SHP77 treated with DMSO at 0.1 percent for 48 hours (cell line): Measurements from ENCODE around the gene REXO2.

Source experiments
- DNase-seq: peaks from one replicate; lab custom pipeline; 2025; lab: John Stamatoyannopoulos, UW

The REXO2 gene

DNA sequence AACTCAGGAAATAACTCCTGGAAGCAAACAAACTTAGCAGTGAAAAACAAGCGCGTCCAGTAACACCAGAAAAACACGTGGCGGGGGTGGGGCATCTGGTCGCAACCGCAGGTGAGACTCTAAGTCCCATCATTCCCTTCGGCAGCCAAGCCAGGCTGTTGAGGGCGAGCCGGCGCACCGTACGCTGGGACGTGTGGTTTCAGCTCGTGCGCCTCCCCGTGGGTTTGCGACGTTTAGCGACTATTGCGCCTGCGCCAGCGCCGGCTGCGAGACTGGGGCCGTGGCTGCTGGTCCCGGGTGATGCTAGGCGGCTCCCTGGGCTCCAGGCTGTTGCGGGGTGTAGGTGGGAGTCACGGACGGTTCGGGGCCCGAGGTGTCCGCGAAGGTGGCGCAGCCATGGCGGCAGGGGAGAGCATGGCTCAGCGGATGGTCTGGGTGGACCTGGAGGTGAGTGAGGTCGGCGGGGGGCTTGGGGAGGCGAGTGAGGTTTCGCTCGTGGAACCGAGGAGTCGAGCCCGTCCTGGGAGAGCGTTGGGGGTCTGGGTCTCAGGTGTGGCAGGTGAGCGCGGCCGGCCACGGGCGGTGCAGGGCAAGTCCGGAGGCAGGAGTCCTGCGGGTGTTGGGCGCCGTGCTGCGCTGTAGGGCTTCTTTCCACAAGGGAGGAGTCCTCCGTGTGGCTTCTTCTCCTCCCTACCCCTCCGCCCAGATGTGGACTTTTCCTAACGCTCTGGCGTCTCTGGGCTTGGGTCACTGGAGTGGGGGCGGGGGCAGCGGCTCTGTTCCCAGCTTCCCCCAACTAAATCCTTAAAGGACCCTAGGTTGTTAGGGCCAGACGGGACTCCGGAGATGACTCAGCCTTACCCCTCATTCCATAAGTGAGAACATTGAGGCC is at the start of gene REXO2:
REXO2 (plus strand) TSS at position 239 of the 892 bp plus-strand sequence; CDS start at position 301, 62 bp downstream.
- peak; percentile 87 for DNase-seq

DNA sequence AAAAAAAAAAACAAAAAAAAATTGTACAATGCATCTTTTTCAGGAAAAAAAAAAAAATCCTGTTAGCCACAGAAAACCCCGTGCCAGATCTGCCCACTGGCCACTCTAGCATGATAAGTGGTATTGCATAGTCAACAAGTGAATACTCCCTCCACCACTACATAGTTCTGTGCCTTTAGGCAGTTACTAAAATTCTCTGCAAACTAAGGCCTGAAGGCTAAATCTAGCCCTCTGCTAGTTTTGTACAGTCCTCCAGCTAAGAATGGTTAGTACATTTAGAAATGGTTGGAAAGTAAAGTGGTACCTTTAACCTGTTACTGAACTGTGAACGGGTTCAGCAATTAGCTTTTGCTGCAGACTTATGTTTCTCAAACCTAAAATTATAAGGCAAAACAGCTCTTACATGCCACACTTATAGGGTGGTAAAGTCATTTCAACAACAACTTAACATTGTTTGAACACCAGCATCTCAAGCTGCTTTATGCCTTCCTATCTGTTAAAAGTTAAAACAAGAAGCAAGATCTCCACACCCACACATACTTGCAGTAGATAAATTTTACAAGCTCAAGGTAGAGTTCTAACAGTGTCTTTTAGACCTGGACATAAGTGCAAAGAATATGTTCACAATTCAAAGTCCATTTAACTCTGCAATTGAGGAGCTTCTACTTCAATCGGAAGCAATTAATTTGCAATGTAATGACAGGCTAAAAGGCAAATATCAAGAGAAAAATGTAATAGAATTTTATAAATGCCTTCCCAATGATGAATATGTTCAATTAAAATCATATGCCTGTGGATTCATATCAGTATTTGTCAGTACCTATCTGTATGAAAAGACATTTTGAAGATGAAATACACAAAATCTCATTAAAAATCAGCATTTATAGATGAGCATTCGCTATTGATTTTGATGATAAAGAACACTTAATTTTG is 46.3 kb upstream of the REXO2 start:
- DNase-seq = no peak

DNA sequence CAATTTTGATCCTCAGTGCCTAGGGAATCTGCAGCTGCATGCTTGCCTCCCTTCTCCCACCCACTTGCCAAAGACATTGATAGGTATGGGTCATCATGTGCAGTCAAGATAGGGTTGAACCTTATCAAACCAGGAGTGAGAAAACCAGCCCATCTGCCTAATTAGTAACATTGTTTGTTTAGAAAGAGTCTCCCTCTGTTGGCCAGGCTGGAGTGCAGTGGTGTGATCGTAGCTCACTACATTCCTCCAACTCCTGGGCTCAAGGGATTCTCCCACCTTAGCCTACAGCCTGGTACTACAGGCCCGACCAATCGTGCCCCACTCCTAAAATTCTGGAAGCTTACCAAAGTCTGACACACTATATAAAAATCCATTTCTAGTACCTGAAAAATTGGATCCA is 43.5 kb upstream of the REXO2 start:
- DNase-seq = no peak

DNA sequence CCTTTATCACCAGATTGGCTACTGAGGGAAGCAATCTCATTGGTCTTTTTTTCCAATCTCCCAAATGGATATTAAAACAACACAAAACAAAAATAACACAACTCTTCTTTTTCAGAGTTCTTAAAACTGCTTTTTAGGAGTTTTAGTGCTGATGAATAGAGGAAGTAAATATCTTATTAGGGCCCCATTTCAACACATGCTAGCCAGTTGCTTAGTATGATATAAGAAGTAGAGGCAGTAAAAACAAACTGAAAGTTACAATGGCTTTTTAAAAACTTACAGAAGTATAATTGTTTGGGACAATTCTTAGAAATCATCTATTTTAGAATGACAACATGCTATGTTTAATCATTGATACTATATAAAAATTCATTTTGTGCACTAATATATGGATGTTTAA is 42.4 kb upstream of the REXO2 start:
- DNase-seq = no peak

DNA sequence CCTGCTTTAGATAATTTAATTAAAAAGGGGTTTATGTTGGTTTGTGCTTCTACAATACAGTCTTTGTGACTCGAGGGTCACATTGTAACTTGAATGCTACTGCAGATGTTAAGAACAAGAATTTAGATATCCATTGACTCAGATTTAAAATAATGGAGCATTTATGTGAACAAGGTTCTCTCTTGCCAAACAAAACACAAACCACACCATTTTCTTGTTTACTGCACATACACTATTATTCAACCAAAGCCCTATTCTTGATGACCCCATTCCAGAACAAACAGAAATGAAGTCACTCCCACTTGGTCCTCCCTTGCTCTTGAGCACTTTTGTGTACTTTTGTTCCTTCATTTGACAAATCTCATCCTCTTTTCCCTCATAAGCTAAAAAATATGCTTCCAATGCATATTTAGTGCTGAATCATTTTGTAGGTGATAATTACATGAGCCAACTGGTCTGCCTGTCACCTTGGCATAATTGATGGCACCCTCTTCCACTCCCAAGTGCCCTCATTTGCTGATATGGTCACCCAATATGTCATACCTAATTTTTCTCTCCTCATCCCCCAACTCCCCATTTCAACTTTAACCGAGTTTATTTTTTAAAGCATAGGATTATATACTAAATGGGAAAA is 41.8 kb upstream of the REXO2 start:
- DNase-seq = no peak

DNA sequence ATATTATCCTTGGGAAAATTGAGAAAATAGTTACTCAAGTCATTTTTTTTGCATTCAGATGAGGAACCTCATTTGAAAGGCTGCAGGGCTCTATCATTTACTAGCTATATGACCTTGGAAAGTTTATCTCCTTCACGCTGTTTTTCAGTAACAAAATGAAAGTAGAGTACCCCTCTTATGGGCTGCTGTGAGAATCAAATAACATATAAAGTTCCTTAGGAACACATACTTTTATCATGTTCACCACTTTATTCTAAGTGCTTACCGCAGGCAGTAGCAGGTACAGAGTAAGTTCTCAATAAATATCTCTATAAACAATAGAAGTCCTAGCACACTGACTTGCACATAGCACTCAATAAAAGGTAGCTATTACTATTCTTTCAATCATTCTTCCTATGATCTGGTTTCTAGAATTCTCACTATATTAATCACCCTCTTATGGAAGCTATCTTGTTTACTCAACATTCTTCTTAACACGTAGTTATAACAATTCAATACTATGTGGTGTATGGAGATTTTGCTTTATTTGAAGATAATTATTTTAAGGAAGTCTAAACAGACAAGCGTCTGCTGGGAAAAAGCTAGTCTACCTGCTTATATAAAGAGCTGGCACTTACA is 40.9 kb upstream of the REXO2 start:
- DNase-seq = no peak

DNA sequence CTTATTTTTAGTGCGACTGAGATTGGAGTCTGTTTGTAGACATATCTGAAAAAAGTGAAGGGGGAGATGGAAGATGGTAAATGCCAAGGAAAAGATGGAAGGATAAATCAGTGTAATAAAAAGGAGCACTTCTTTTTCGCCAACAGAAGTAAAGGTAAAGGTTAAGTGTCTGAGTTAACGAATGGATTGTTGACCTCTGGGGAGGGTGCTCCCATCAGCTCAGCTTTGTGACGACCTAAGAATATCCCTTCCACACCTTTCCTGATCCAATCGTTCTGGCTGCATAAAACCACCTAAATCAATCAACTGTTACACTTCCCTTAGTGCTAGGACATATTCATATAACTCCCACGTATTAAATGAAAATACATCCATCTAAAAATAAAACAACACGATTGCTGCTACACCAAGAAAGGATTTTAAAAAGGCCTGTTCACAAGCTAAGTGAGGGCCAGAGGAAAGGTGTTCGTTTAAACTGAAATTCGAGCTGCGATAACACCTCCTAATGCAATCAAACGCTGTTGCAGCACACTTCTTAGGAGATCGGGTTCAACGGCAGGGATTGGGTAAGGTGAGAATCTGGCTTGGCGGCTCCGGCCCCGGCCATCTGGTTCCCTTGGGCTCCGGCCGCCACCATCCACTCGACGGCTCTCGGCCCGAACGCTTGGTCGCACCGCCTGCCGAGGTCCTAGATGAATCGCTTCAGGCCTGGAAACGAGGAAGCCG is 39.6 kb upstream of the REXO2 start:
- no peak for DNase-seq

DNA sequence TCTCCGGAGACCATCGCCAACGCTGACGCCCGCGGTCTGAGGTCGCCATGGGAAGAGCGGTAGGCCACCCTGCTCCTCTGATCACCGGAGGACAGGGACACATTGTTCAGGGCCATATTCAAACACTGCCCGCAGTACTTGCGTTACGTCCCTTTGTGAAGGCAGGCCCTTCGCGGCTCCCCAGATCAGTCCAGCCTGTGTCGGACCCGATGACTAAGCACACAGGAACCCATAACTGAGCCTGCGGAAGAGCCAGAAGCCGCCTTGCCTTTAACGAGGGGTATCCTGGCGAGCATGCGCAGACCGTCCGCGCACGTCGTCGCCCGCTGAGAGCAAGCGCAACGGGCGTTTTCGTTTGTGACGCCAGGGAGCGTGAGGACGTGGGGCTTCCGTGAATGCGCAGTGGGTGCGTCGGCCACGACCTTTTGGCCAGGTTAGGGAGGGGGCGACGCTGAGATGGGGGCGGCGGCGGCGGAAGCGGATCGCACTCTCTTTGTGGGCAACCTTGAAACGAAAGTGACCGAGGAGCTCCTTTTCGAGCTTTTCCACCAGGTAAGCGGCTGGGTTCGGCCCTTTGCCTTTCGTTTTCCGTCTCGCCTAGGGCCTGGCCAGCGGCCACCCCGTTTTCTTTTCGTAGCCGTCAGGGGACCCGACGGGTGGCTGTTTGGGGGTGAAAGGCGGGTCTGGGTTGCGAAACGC is 38.9 kb upstream of the REXO2 start, which contains the start of the genes C11orf71 and RBM7:
C11orf71 (minus strand) TSS at position 296 of the 699 bp plus-strand sequence; CDS start at position 116, 180 bp downstream.
RBM7 (plus strand) TSS at position 451 of the 699 bp plus-strand sequence; CDS start at position 457, 6 bp downstream.
- peak; percentile 86 for DNase-seq

DNA sequence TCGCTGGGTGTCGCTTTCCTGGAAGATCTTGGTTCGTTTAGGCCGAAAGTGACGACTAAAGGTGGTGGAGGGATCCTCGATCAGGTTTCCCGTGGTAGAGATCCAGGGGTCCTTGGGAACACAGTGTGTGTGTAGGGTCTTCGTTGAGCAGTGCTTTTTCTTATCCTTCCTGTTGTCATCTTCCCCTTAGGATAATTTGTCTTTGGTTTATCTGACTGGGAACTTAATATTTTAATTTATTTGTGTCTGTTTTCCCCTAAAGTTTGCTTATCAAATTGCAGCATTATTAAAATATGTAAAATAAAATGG is 38.4 kb upstream of the REXO2 start:
- DNase-seq = no peak

DNA sequence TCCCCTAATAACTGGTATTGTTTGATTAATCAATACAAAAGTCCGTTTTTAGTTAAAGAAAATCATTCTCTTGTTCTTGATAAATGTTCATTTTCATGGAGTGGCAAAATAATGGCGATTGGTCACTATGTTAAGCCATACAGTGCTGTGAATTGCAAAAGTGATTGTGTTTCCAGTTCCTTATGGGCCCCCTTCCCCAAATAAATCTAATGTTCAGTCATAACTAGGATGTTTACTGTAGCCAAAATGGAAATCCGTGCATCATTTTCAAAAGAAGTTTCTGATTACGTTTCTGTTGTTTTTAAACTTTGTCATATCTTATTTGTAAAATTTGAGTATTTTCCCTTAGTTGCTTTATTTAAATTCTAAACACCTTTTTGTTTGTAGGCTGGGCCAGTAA is 38.0 kb upstream of the REXO2 start:
- DNase-seq = no peak

DNA sequence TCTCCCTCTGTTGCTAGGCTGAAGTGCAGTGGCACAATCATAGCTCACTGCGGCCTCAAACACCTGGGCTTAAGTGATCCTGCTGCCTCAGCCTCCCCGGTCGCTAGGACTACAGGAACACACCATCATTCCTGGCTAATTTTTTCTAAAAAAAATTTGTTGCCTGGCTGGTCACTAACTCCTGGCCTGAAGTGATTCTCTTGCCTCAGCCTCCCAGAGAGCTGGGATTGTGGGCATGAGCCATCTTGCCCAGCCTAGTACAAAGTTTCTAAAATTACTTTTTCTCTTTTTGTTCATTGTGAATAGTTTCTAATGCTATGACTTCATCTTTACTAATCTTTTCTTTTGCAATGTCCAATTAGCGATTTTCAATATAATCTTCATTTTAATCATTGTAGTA is 26.3 kb upstream of the REXO2 start:
- DNase-seq = no peak

DNA sequence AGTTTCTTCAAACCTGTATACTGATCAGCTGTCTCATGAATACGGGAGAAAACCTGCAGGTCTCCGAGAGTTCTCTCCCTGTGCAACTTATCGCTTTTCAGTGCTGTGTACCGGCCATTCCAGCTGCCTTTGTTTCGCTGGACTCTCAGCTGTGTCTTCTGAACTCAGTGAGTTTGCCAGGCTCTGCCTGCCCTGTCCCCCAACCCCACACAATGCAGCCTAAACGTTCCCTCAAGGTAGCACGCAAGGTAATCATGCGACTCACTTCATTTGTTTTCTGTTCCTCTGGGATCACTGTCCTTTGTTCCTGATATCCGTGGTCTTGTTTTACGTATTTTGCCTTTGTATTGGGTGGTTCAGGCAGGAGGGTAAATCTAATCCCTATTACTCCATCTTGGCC is 25.3 kb upstream of the REXO2 start:
- no peak for DNase-seq

DNA sequence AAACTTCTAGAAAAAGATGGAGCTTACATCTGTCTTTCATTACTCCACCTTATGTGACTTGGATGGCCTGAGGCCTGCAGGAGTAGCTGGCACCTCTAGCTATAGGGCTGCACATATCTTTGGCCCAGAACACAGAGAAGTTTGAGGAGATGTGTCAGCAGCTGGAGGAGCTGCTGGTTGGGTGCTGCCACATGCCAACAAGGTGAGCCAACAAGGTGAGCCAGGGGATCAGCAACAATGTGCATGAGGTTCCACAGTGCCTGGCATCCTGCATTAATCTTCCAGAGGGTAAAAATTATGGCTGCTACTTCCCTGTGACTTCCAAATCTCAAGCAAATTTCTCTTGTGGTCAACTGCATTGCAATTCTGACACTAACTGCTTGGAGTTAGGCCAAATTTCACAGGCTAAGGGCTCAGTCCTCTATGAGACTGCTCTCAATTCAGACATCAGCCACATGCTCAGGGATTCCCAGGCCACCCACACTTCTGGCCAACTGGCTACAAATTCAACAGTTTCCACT is 22.8 kb upstream of the REXO2 start:
- DNase-seq = no peak

DNA sequence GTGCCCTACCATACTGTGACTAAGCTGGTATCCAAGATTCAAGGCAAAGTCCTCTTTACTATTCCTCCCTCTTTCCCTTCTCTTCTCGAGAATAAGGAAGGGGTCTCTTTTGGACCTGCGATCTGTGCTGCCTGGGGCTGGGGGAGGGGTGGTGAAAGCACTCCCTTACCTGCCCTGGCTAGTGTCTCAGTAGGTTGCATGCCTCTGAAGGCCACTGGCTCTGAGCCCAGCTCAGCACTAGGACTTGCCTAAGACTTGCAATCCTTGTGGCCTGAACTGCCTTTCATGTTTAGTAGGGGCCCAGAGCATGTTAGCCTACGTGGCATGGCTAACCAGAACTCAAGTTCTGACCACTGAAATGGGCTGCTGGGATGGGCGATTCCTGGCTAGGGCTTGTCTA is 13.0 kb upstream of the REXO2 start:
- no peak for DNase-seq

DNA sequence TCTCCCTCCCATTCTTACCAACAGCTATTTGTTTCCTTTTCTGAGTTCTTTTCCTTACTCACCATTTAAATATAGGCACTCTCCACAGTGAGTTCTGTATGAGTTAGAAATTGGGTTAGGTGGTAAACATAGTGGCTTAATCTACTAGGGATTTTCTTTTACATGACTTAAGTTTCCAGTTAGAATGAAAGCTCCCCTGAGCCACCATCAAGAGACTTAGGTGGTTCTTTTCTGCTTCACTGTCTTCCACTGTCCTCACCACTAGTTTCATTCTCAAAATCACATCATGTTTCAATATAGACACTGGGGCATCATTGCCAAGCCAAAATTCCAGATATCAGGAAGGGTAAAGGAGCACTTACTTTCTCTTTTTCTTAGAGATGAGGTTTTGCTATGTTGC is 9.0 kb upstream of the REXO2 start:
- no peak for DNase-seq

DNA sequence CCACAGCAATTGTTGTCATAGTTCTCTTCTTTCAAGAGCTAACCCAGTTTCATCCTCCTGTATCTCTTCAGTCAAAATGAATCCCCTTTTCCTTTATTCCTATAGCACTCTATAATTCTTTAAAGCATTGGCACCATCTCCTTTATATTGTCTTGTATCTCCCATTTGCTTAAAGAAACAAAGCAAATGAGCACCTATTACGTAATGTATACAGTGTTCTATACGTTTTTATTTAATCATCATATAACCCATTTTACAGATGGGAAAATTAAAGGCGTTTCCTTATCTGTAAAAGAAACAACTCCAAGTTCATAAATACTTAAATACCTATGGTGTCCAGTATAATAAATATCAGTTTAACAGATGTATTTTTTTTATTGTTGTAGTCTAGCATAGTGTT is 6.4 kb upstream of the REXO2 start:
- DNase-seq = no peak

DNA sequence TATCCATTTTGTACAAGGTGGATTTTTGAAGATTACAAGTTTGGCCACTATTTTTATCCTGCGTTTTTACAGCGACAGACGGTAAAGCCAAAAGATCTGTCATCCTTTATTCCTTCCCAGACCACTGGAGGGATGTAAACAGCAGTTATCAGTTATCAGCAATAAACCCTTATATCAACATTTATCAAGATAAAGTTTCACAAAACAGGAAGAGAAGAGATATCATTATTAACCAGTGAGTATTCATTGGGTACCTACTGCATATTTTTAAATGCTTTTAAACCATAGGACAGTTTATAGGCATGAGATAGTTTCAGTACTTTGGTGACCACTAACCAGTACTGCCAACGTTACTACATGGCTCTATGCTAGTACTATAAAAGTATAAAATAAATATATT is 5.9 kb upstream of the REXO2 start:
- DNase-seq = no peak

DNA sequence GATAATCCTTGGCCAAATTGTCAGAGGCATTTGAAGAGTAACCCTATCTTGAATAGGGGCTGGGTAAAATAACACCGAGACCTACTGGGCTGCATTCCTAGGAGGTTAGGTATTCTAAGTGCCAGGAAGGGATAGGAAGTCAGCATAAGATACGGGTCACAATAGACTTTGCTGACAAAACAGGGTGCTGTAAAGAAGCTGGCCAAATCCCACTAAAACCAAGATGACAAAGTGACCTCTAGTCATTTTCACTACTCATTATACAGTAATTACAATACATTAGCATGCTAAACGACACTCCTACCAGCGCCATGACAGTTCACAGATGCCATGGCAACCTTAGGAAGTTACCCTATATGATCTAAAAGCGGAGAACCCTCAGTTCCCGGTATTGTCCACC is 964 bp upstream of the REXO2 start:
- DNase-seq = no peak

DNA sequence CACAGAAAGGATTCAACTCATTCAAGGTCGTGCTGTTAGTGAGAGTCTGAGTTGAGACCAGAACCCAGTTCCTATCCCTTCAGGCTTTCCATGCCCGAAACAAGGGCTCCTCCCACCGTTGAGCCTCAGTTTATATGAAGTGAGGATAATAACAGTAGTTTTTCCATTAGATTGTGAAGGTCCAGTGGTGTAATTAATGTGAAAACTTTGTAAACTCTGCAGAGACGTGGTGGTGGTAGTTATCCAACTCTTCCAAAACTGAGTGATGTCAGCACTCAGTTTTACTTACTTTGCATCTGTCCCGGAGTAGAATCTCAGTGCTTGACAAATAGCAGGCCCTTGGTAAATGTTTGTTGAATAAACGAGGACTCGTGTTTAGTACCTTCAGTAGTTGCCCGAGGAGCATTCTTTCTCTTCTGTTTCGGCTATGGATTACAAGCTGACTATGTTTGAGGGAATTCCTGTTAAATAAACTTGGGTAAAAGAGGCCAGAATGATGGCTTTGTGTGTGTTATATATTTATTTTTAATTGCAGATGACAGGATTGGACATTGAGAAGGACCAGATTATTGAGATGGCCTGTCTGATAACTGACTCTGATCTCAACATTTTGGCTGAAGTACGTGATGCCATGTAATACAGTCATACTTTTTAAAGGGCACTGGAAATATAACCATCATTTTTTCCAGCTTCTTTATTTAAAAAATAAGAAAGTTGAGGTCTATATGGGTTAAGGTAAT is 1.0 kb downstream of the REXO2 start:
- DNase-seq = no peak
